ENCODE results near the gene INAFM2. TPM values are rescaled to one million over a fixed set of nuclear protein-coding genes. Genes with fewer than 3 reads are reported as not detected.
A peak's percentile ranks its signal among the peaks of the same experiment; 100 is the strongest.

INAFM2 gene
- total and polyA plus RNA-seq, 2 experiments from 2014 or later: 13.7 to 19.5 TPM

DNA sequence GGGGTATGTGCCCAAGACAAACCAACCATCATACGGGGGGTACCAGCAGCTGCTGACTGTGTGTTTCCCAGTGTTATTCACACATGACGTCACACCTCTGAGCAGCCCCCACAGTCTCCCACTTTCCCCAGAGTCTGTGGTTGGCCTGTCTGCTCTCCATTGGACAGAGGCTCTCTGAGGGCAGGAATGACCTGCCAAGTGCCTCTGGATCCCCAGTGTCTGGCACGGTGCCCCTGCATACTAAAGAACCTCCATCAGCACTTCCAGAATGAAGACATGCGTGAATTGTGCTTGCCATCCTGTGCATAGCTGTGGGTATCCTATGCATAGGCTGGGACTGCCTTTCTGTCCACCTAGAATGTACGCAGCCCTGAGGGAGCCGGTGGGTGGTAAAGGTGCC is 20.7 kb downstream of the INAFM2 start:
- 62% methylated on average over 6 of the region's 6 CpGs for WGBS (ENCODE audit: low lambda C conversion rate, missing lambda C conversion rate)
- no peaks in the 10 kb centered on the region for H3K79me2 ChIP-seq
- H3K9me2 ChIP-seq (replicated peaks; ENCODE audit: insufficient read depth): no peaks in the 10 kb centered on the region
- no peak overlapping the region for H3K4me3 ChIP-seq
- no peak overlapping the region for H3K27ac ChIP-seq
- no peaks in the 10 kb centered on the region for H4K20me1 ChIP-seq (ENCODE audit: insufficient read depth, poor library complexity, severe bottlenecking)
- peaks cover 70% of the 10 kb centered on the region for H3K4me1 ChIP-seq (ENCODE audit: insufficient read depth)
- H3K27me3 ChIP-seq: no peaks in the 10 kb centered on the region
- H3K9me3 ChIP-seq (ENCODE audit: low read depth): no peaks in the 10 kb centered on the region
- no peak overlapping the region for H2AFZ ChIP-seq
- no peak for DNase-seq (ENCODE audit: low spot score)
- no peaks in the 10 kb centered on the region for H3K36me3 ChIP-seq (replicated peaks; ENCODE audit: insufficient read depth, low read depth)
- no peak overlapping the region for H3K4me2 ChIP-seq
- TF ChIP-seq, protein P1, sequence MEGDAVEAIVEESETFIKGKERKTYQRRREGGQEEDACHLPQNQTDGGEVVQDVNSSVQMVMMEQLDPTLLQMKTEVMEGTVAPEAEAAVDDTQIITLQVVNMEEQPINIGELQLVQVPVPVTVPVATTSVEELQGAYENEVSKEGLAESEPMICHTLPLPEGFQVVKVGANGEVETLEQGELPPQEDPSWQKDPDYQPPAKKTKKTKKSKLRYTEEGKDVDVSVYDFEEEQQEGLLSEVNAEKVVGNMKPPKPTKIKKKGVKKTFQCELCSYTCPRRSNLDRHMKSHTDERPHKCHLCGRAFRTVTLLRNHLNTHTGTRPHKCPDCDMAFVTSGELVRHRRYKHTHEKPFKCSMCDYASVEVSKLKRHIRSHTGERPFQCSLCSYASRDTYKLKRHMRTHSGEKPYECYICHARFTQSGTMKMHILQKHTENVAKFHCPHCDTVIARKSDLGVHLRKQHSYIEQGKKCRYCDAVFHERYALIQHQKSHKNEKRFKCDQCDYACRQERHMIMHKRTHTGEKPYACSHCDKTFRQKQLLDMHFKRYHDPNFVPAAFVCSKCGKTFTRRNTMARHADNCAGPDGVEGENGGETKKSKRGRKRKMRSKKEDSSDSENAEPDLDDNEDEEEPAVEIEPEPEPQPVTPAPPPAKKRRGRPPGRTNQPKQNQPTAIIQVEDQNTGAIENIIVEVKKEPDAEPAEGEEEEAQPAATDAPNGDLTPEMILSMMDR (IDR thresholded peaks at IDR 0.05; ENCODE audit: poor library complexity): no peak
- no peak for TF ChIP-seq EZH2 (IDR thresholded peaks at IDR 0.05; ENCODE audit: borderline replicate concordance)

DNA sequence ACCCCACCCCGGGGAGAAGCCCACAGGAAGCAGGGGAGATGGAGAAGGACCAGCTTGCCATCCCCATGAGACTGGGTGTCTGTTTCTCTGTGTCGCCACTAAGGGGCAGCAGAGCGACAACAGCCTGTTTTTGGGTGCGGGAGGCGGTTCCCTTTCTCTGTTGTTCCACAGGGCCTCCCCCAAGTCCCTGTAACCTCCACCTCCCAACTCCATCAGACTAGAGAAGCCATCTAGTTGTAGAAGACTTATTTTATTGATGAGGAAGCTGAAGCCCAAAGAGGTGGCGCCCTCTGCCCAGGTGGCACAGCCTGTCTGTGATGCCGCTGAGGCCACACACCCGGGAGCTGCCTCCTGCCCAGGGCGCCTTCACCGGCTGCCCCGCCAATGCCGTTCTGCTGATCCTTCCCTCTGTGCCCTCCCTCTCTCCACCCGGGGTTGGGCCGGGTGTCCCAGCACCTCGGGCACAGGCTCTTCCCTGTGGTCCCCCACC is 21.2 kb downstream of the INAFM2 start:
- Histone ChIP-seq H3K4me1 (ENCODE audit: insufficient read depth) (peaks cover 66% of the 10 kb centered on the region), H3K4me2 (no peak overlapping the region), H3K27ac (peak overlapping the region; percentile 22), H4K20me1 (ENCODE audit: insufficient read depth, poor library complexity, severe bottlenecking) (no peaks in the 10 kb centered on the region), H3K36me3 (replicated peaks; ENCODE audit: insufficient read depth, low read depth) (no peaks in the 10 kb centered on the region), H3K4me3 (no peak overlapping the region), H3K27me3 (no peaks in the 10 kb centered on the region), H3K9me3 (ENCODE audit: low read depth) (no peaks in the 10 kb centered on the region), H2AFZ (no peak overlapping the region), H3K79me2 (no peaks in the 10 kb centered on the region), H3K9me2 (replicated peaks; ENCODE audit: insufficient read depth) (no peaks in the 10 kb centered on the region)
- TF ChIP-seq EZH2 (IDR thresholded peaks at IDR 0.05; ENCODE audit: borderline replicate concordance): no peak
- no peak for TF ChIP-seq EZH2phosphoT487 (IDR thresholded peaks at IDR 0.05; ENCODE audit: low read depth, severe bottlenecking, unreplicated experiment)
- TF ChIP-seq, protein P1 (IDR thresholded peaks at IDR 0.05; ENCODE audit: poor library complexity): peak; percentile 61
- DNase-seq (ENCODE audit: low spot score): peak; percentile 76
- WGBS (ENCODE audit: low lambda C conversion rate, missing lambda C conversion rate): 58% methylated on average over 15 of the region's 15 CpGs

DNA sequence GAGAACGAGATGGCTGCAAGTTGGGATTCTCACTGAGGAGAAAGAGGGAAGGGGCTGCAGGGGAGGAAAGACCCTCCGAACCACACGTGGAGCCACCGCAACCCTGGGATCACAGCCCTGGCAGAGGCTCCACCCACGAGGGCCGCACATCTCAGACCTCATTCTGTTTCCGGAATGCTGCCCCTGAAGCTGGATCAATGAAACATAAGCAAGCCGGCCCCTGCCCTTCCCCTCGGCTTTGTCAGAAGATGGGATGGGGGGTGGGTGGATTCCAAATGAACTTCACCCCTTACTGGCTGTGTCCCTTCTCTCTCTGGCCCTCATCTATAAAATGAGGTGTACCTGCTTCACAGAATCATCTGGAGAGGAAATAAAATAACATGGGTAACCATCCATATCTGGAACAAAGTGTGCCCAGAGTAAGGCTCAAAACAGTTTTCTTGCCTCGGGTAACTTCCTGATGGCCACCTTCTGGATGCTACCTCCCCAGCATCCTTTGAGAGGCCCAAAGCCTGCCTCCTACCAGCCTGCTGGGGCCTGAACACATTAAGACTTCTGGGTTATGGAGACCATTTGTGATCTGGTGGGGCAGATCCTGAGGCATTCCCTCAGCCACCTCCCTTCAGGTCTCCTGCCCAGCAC is 21.9 kb downstream of the INAFM2 start:
- H3K27me3 ChIP-seq: no peaks in the 10 kb centered on the region
- 80% methylated on average over 10 of the region's 10 CpGs for WGBS (ENCODE audit: low lambda C conversion rate, missing lambda C conversion rate)
- H4K20me1 ChIP-seq (ENCODE audit: insufficient read depth, poor library complexity, severe bottlenecking): no peaks in the 10 kb centered on the region
- no peaks in the 10 kb centered on the region for H3K9me2 ChIP-seq (replicated peaks; ENCODE audit: insufficient read depth)
- peak overlapping the region; percentile 90 for H3K27ac ChIP-seq
- no peak overlapping the region for H2AFZ ChIP-seq
- H3K79me2 ChIP-seq: no peaks in the 10 kb centered on the region
- TF ChIP-seq EZH2phosphoT487 (IDR thresholded peaks at IDR 0.05; ENCODE audit: low read depth, severe bottlenecking, unreplicated experiment): no peak
- H3K4me2 ChIP-seq: no peak overlapping the region
- H3K4me3 ChIP-seq: no peak overlapping the region
- peaks cover 64% of the 10 kb centered on the region for H3K4me1 ChIP-seq (ENCODE audit: insufficient read depth)
- no peaks in the 10 kb centered on the region for H3K9me3 ChIP-seq (ENCODE audit: low read depth)
- no peaks in the 10 kb centered on the region for H3K36me3 ChIP-seq (replicated peaks; ENCODE audit: insufficient read depth, low read depth)
- no peak for DNase-seq (ENCODE audit: low spot score)

DNA sequence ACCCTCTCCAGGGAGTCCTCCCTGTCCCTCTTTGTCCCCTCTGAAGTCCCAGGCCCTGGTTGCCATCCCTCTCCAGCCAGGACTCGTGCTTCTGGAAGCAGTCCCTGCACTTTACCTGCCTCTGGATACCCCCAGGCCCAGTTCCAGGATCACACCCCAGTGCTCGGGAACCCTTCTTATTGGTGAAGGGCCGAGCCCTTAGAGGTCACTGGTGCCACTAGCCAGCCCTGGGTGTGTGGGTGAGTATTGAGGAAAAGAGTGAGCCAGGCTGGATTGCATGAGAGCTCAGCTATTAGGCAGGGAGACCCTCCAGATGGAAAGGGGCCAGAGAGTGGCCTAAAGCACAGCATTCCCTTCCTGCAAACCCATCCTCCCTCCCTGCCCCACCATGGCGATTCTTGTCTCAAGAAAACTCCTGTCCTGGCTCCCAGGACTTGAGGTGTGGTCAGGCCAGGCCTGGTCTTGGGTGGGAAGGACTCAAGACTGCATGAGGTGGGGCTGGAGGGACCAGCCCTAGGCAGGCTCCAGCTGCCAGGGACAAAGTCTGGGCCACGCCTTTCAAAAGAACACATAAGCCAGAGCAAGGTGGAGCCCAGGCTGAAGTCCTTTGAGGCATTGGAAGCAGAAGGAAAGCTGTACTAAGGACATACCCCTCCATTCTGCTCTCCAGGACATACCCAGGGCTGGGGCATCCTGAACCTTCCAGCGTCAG is 22.5 kb downstream of the INAFM2 start:
- Histone ChIP-seq H3K4me3 (no peak overlapping the region), H3K27ac (peak overlapping the region; percentile 97), H3K36me3 (replicated peaks; ENCODE audit: insufficient read depth, low read depth) (no peaks in the 10 kb centered on the region), H3K9me3 (ENCODE audit: low read depth) (no peaks in the 10 kb centered on the region), H3K4me2 (peak overlapping the region; percentile 48), H3K4me1 (ENCODE audit: insufficient read depth) (peaks cover 59% of the 10 kb centered on the region), H4K20me1 (ENCODE audit: insufficient read depth, poor library complexity, severe bottlenecking) (no peaks in the 10 kb centered on the region), H3K79me2 (no peaks in the 10 kb centered on the region), H2AFZ (no peak overlapping the region), H3K9me2 (replicated peaks; ENCODE audit: insufficient read depth) (no peaks in the 10 kb centered on the region), H3K27me3 (no peaks in the 10 kb centered on the region)
- TF ChIP-seq EZH2 (IDR thresholded peaks at IDR 0.05; ENCODE audit: borderline replicate concordance): no peak
- TF ChIP-seq, protein P1 (IDR thresholded peaks at IDR 0.05; ENCODE audit: poor library complexity): no peak
- no peak for TF ChIP-seq EZH2phosphoT487 (IDR thresholded peaks at IDR 0.05; ENCODE audit: low read depth, severe bottlenecking, unreplicated experiment)
- 88% methylated on average over 6 of the region's 6 CpGs for WGBS (ENCODE audit: low lambda C conversion rate, missing lambda C conversion rate)
- peak; percentile 82 for DNase-seq (ENCODE audit: low spot score)

Data from hepatocyte (in vitro differentiated cells).